ENCODE results near the gene CDC42.

The CDC42 gene

GRCh38 chr1:22102746-22103145 lies 50.2 kb downstream of the CDC42 start:
- no peak overlapping the region for H3K27ac ChIP-seq (ENCODE audit: low read length)
- TF ChIP-seq CTCF (IDR thresholded peaks at IDR 0.05; ENCODE audit: borderline replicate concordance, extremely low read depth, low read length, poor library complexity, severe bottlenecking) (no peak), EZH2 (IDR thresholded peaks at IDR 0.05; ENCODE audit: borderline replicate concordance, low read depth, low read length, severe bottlenecking) (no peak)
- no peak overlapping the region for H3K4me2 ChIP-seq (ENCODE audit: insufficient read depth, low read length)
- no peak for ATAC-seq (ENCODE audit: insufficient read depth, low read depth)
- H3K79me2 ChIP-seq (ENCODE audit: insufficient read depth, low read length), result peaks cover 28% of the 10 kb centered on the region; the same call in 1 of the 2 replicates
- no peaks in the 10 kb centered on the region for H3K9me3 ChIP-seq (ENCODE audit: insufficient read depth, low read length, severe bottlenecking)
- peaks cover 40% of the 10 kb centered on the region for H4K20me1 ChIP-seq (ENCODE audit: insufficient read depth, low read length)
- DNase-seq, result no peak
- H3K4me1 ChIP-seq (ENCODE audit: insufficient read depth, low read length), result peaks cover 22% of the 10 kb centered on the region; the same call in 1 of the 2 replicates
- no peak overlapping the region for H2AFZ ChIP-seq (ENCODE audit: low read depth, low read length)
- H3K4me3 ChIP-seq (ENCODE audit: low read depth in 1 of 2, low read length in 2 of 2), result no peak overlapping the region
- H3K9ac ChIP-seq (ENCODE audit: low read depth, low read length), result no peak overlapping the region
- no peaks in the 10 kb centered on the region for H3K27me3 ChIP-seq (ENCODE audit: insufficient read depth, low read length, poor library complexity)
- peaks cover 48% of the 10 kb centered on the region for H3K36me3 ChIP-seq (ENCODE audit: insufficient read depth, low read length)

- H3K27ac ChIP-seq (ENCODE audit: low read length), result peak overlapping the region; percentile 49; the same call in 1 of the 2 replicates
- no peak overlapping the region for H3K9ac ChIP-seq (ENCODE audit: low read depth, low read length)
- ATAC-seq (ENCODE audit: insufficient read depth, low read depth) (no peak), DNase-seq (no peak)
- H3K9me3 ChIP-seq (ENCODE audit: insufficient read depth, low read length, severe bottlenecking), result no peaks in the 10 kb centered on the region
- H3K4me1 ChIP-seq (ENCODE audit: insufficient read depth, low read length), result peaks cover 22% of the 10 kb centered on the region; the same call in 1 of the 2 replicates
- no peak overlapping the region for H2AFZ ChIP-seq (ENCODE audit: low read depth, low read length)
- H3K36me3 ChIP-seq (ENCODE audit: insufficient read depth, low read length), result peaks cover 50% of the 10 kb centered on the region
- no peak for TF ChIP-seq EZH2 (IDR thresholded peaks at IDR 0.05; ENCODE audit: borderline replicate concordance, low read depth, low read length, severe bottlenecking)
- TF ChIP-seq CTCF (IDR thresholded peaks at IDR 0.05; ENCODE audit: borderline replicate concordance, extremely low read depth, low read length, poor library complexity, severe bottlenecking), result no peak
- peaks cover 27% of the 10 kb centered on the region for H3K79me2 ChIP-seq (ENCODE audit: insufficient read depth, low read length)
- peaks cover 49% of the 10 kb centered on the region for H4K20me1 ChIP-seq (ENCODE audit: insufficient read depth, low read length)
- H3K27me3 ChIP-seq (ENCODE audit: insufficient read depth, low read length, poor library complexity), result no peaks in the 10 kb centered on the region
- no peak overlapping the region for H3K4me3 ChIP-seq (ENCODE audit: low read depth in 1 of 2, low read length in 2 of 2)
- no peak overlapping the region for H3K4me2 ChIP-seq (ENCODE audit: insufficient read depth, low read length)
Observed at GRCh38 chr1:22104094-22104493, 51.6 kb downstream of the CDC42 start.

- Histone ChIP-seq H3K4me3 (ENCODE audit: low read depth in 1 of 2, low read length in 2 of 2) (no peak overlapping the region), H3K79me2 (ENCODE audit: insufficient read depth, low read length) (peaks cover 30% of the 10 kb centered on the region), H3K9ac (ENCODE audit: low read depth, low read length) (no peak overlapping the region), H3K36me3 (ENCODE audit: insufficient read depth, low read length) (peaks cover 52% of the 10 kb centered on the region), H2AFZ (ENCODE audit: low read depth, low read length) (no peak overlapping the region), H3K27me3 (ENCODE audit: insufficient read depth, low read length, poor library complexity) (no peaks in the 10 kb centered on the region), H3K9me3 (ENCODE audit: insufficient read depth, low read length, severe bottlenecking) (no peaks in the 10 kb centered on the region), H3K27ac (ENCODE audit: low read length) (peak overlapping the region; percentile 49; the same call in 1 of the 2 replicates), H3K4me2 (ENCODE audit: insufficient read depth, low read length) (no peak overlapping the region), H3K4me1 (ENCODE audit: insufficient read depth, low read length) (peaks cover 22% of the 10 kb centered on the region; the same call in 1 of the 2 replicates), H4K20me1 (ENCODE audit: insufficient read depth, low read length) (peaks cover 55% of the 10 kb centered on the region)
- TF ChIP-seq CTCF (IDR thresholded peaks at IDR 0.05; ENCODE audit: borderline replicate concordance, extremely low read depth, low read length, poor library complexity, severe bottlenecking) (no peak), EZH2 (IDR thresholded peaks at IDR 0.05; ENCODE audit: borderline replicate concordance, low read depth, low read length, severe bottlenecking) (no peak)
- ATAC-seq (ENCODE audit: insufficient read depth, low read depth) (peak; percentile 76), DNase-seq (peak; percentile 42)
Observed at GRCh38 chr1:22104865-22105437, 52.4 kb downstream of the CDC42 start.
